ENCODE results near the gene DPP10. TPM values are rescaled to one million over a fixed set of nuclear protein-coding genes. Genes with fewer than 3 reads are reported as not detected.

The DPP10 gene
- total RNA-seq, 2 experiments from 2014 or later: not detected

DNA sequence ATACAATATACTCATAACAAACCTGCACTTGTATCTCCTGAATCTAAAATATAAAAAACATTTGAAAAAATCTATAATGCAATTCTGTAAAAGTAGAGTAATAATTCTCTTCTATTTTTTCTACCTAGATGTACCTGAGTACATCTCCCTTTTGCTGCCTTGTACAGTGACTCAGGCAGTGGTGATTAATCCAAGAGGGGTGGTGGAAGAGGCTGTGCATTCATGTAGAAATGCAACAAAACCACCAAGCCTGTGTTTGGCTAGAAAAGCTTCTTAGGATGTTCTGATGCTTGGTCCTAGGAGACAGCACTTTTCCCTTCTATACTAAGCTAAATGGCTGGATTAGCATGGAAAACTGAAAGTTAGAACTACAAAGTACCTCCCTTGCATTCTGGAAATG lies 245.8 kb downstream of the DPP10 start:
- ChIA-PET CTCF (no interaction called here), POLR2A (no interaction called here)
- H3K4me3 Mint-ChIP-seq: no peak overlapping the region
- H3K27me3 Mint-ChIP-seq: peaks cover 7% of the 10 kb centered on the region
- no peaks in the 10 kb centered on the region for H3K4me1 Mint-ChIP-seq
- peaks cover 6% of the 10 kb centered on the region for H3K9me3 Mint-ChIP-seq (ENCODE audit: low read depth)
- DNase-seq (no peak), ATAC-seq (no peak)
- H3K36me3 Mint-ChIP-seq (ENCODE audit: low read depth): no peaks in the 10 kb centered on the region
- no peak overlapping the region for H3K27ac Mint-ChIP-seq
- intact Hi-C loops (cut with DNase I, micrococcal nuclease): no loop called here

DNA sequence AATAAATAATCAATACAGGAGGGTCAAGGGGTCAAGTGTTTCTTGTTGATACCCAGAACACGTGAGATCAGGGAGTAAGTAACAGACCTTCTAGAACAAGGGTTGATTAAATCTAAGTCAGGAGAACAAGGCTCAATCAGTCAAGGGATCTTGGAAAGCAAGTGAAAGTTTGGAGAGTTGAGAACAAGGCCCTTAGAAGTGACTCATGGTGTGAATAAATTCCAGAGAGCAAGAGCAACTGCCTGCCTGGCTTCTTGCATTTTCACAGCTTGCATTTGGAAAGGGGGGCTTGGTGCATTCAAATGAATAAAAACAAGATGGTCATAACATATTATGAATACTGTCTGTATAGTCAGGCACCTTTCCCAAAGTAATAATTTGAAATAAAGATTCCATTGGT lies 256.1 kb downstream of the DPP10 start:
- CTCF ChIA-PET: no interaction called here
- no peak for DNase-seq
- Mint-ChIP-seq H3K4me3 (no peak overlapping the region), H3K36me3 (ENCODE audit: low read depth) (no peaks in the 10 kb centered on the region), H3K27ac (no peak overlapping the region), H3K27me3 (peaks cover 7% of the 10 kb centered on the region), H3K4me1 (no peaks in the 10 kb centered on the region), H3K9me3 (ENCODE audit: low read depth) (no peaks in the 10 kb centered on the region)
- intact Hi-C loops (cut with DNase I, micrococcal nuclease): no loop called here
- POLR2A ChIA-PET: no interaction called here
- no peak for ATAC-seq

GRCh38 chr2:114699423-114699944 lies 257.0 kb downstream of the DPP10 start:
- H3K27ac Mint-ChIP-seq: no peak overlapping the region
- ATAC-seq: no peak
- no peak overlapping the region for H3K4me3 Mint-ChIP-seq
- H3K9me3 Mint-ChIP-seq (ENCODE audit: low read depth): no peaks in the 10 kb centered on the region
- DNase-seq: no peak
- peaks cover 7% of the 10 kb centered on the region for H3K27me3 Mint-ChIP-seq
- intact Hi-C loops (cut with DNase I, micrococcal nuclease): no loop called here
- ChIA-PET POLR2A (no interaction called here), CTCF (no interaction called here)
- H3K36me3 Mint-ChIP-seq (ENCODE audit: low read depth): no peaks in the 10 kb centered on the region
- H3K4me1 Mint-ChIP-seq: no peaks in the 10 kb centered on the region

DNA sequence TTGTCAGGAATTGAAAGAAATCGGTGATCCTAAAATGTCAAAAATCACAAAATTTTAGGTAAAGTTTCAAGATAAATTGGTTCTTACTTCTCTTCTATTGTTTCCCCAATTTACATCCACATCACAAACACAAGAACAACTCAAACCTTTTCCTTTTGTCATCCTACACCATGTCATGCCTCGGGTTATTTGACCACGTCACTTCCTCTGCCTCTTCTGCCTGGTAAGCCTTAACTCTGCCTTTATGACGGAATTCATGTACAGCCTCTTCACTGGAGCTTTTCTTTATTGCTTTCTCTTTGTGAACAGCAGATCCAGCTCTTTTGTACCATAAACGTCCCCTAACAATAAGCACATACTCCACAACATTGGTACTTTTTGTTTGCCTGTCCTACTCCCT lies 258.0 kb downstream of the DPP10 start:
- H3K27ac Mint-ChIP-seq: no peak overlapping the region
- DNase-seq (no peak), ATAC-seq (no peak)
- ChIA-PET POLR2A (no interaction called here), CTCF (no interaction called here)
- intact Hi-C loops (cut with DNase I, micrococcal nuclease): no loop called here
- H3K4me3 Mint-ChIP-seq: no peak overlapping the region
- H3K36me3 Mint-ChIP-seq (ENCODE audit: low read depth): no peaks in the 10 kb centered on the region
- H3K9me3 Mint-ChIP-seq (ENCODE audit: low read depth): peaks cover 3% of the 10 kb centered on the region
- peaks cover 4% of the 10 kb centered on the region for H3K27me3 Mint-ChIP-seq
- H3K4me1 Mint-ChIP-seq: no peaks in the 10 kb centered on the region

DNA sequence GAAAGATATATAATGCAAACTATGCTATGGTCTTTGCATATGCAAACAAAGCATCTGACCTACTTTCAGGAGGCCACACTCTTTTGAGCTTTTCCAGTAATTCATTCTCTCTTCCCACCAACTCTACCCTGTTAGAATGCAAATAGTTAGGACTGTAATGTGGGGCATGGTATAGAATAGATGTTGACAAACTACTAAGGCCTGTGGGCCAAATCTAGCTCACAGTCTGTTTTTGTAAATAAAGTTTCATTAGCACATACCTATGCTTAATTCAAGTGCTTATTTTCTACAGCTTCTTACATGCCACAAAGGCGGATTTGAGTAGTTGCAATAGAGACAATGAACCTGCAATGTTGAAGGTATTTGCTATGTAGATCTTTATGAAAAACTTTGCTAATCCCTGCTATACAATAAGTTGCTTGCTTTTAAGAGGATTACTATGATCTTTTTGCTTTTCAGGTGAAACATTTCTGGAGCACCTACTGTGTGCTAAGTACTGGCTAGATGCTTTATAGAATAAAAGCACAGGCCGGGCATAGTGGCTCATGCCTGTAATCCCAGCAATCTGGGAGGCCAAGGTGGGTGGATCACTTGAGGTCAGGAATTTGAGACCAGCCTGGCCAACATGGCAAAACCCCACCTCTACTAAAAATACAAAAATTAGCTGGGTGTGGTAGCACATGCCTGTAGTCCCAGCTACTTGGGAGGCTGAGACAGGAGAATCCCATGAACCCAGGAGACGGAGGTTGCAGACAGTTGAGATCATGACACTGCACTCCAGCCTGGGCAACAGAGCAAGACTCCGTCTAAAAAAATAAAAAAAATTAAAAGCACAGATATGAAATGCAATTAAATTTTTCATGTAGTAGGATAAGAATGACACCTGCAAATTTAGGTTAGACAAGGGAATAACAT lies 267.8 kb downstream of the DPP10 start:
- Mint-ChIP-seq H3K4me1 (no peaks in the 10 kb centered on the region), H3K27me3 (no peaks in the 10 kb centered on the region), H3K36me3 (ENCODE audit: low read depth) (no peaks in the 10 kb centered on the region), H3K4me3 (no peak overlapping the region), H3K27ac (no peak overlapping the region), H3K9me3 (ENCODE audit: low read depth) (no peaks in the 10 kb centered on the region)
- intact Hi-C loops (cut with DNase I, micrococcal nuclease): no loop called here
- DNase-seq: no peak
- POLR2A ChIA-PET: no interaction called here
- no peak for ATAC-seq
- CTCF ChIA-PET: no interaction called here

DNA sequence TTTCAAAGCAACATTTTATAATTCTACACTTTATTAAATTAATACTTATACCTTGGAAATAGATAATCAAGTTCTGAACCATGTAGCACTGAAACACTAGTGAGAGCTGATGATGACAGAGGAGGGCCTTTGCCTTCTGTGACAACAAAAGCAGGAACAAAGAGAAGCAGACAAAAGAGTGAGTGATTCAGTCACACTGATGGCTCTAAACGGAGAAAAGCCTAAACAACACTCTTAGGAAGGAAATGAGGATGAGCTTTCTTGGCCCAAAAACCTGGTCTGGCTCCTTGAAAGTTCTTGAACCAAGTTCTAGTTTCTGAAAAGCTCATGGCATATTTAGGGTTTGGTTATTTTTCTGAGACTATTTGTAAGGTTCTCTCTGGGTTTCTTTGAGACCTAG lies 271.9 kb downstream of the DPP10 start:
- CTCF ChIA-PET: no interaction called here
- no peaks in the 10 kb centered on the region for H3K4me1 Mint-ChIP-seq
- H3K9me3 Mint-ChIP-seq (ENCODE audit: low read depth): no peaks in the 10 kb centered on the region
- DNase-seq (no peak), ATAC-seq (no peak)
- no peaks in the 10 kb centered on the region for H3K27me3 Mint-ChIP-seq
- H3K36me3 Mint-ChIP-seq (ENCODE audit: low read depth): no peaks in the 10 kb centered on the region
- intact Hi-C loops (cut with DNase I, micrococcal nuclease): no loop called here
- H3K4me3 Mint-ChIP-seq: no peak overlapping the region
- no peak overlapping the region for H3K27ac Mint-ChIP-seq
- POLR2A ChIA-PET: no interaction called here

DNA sequence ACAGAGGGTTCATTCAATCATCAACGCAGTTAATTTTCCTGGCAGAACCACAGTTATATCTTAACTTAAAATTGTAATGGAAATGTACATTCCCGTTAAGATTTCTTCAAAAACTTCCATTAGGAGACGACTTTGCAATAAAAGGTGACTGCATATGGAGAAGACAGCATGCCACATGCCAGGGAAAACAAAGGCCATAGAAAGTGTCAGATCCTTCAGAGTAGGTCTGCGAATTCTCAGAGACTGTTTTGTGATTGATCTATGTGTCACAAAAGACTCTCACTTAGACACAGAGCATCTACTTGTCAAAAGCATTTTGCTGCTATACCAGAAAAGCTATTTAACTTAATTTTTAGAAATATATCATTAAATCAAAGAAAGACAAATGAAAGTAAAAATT lies 274.6 kb downstream of the DPP10 start:
- intact Hi-C loops (cut with DNase I, micrococcal nuclease): no loop called here
- H3K4me3 Mint-ChIP-seq: no peak overlapping the region
- no peaks in the 10 kb centered on the region for H3K36me3 Mint-ChIP-seq (ENCODE audit: low read depth)
- no peaks in the 10 kb centered on the region for H3K9me3 Mint-ChIP-seq (ENCODE audit: low read depth)
- DNase-seq (no peak), ATAC-seq (no peak)
- no peaks in the 10 kb centered on the region for H3K4me1 Mint-ChIP-seq
- CTCF ChIA-PET: no interaction called here
- POLR2A ChIA-PET: no interaction called here
- no peak overlapping the region for H3K27ac Mint-ChIP-seq
- H3K27me3 Mint-ChIP-seq: no peaks in the 10 kb centered on the region

DNA sequence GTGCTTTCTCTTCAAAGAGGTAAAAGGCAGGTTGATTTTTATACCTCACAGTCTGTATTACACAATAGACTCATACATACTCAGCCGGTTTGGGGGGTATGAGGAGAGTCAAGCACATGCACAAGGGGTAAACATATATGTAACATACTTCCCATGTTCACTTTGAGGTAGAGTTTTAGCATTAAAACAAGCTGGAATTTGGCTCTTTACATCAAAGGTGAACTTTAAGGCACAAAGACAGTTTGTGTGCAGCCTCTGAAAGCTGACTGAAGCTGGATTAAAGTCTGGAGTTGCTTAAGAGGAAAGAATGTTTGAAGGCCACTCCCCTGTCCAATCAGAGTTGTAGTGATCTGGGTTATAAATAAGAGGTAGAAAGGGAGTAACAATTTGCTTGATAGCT lies 282.0 kb downstream of the DPP10 start:
- intact Hi-C loops (cut with DNase I, micrococcal nuclease): no loop called here

DNA sequence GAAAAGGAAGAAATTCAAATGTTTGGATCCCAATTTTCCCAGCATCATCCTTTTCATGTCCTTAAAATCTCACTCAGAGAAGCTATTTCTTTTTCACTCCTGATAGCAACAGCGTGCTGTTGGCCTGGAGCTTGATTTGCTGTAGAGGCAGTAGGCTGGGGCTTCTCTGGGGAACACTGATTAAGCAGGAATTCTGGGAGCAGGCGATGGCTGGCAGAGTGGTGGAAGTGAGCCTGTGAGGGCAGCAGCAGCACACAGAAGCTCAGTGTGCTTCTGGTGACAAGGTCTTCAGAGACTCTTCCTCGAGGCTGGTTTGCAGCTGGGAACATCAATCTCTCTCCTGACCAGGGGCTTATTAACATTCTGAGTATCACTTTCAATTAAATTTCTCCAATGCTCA lies 284.6 kb downstream of the DPP10 start:
- ChIA-PET CTCF (no interaction called here), POLR2A (no interaction called here)
- Mint-ChIP-seq H3K36me3 (ENCODE audit: low read depth) (no peaks in the 10 kb centered on the region), H3K4me1 (no peaks in the 10 kb centered on the region), H3K9me3 (ENCODE audit: low read depth) (no peaks in the 10 kb centered on the region), H3K4me3 (no peak overlapping the region), H3K27ac (no peak overlapping the region), H3K27me3 (no peaks in the 10 kb centered on the region)
- ATAC-seq: no peak
- intact Hi-C loops (cut with DNase I, micrococcal nuclease): no loop called here
- DNase-seq: no peak

More for the DNA sequence above, 282.0 kb downstream of the DPP10 start:
- POLR2A ChIA-PET: no interaction called here
- H3K4me1 Mint-ChIP-seq: no peaks in the 10 kb centered on the region
- no peak overlapping the region for H3K27ac Mint-ChIP-seq
- H3K4me3 Mint-ChIP-seq: no peak overlapping the region
- H3K36me3 Mint-ChIP-seq (ENCODE audit: low read depth): no peaks in the 10 kb centered on the region
- no peaks in the 10 kb centered on the region for H3K27me3 Mint-ChIP-seq
- H3K9me3 Mint-ChIP-seq (ENCODE audit: low read depth): no peaks in the 10 kb centered on the region
- CTCF ChIA-PET: no interaction called here
- no peak for DNase-seq
- ATAC-seq: no peak

- DNase-seq (no peak), ATAC-seq (no peak)
- ChIA-PET POLR2A (no interaction called here), CTCF (no interaction called here)
- Mint-ChIP-seq H3K27ac (no peak overlapping the region), H3K4me1 (no peaks in the 10 kb centered on the region), H3K27me3 (no peaks in the 10 kb centered on the region), H3K9me3 (ENCODE audit: low read depth) (no peaks in the 10 kb centered on the region), H3K4me3 (no peak overlapping the region), H3K36me3 (ENCODE audit: low read depth) (no peaks in the 10 kb centered on the region)
- intact Hi-C loops (cut with DNase I, micrococcal nuclease): no loop called here
These were observed 285.9 kb downstream of the DPP10 start for GRCh38 chr2:114728372-114728771.

- CTCF ChIA-PET: no interaction called here
- intact Hi-C loops (cut with DNase I, micrococcal nuclease): no loop called here
- POLR2A ChIA-PET: no interaction called here
- Mint-ChIP-seq H3K9me3 (ENCODE audit: low read depth) (no peaks in the 10 kb centered on the region), H3K4me3 (no peak overlapping the region), H3K27me3 (no peaks in the 10 kb centered on the region), H3K36me3 (ENCODE audit: low read depth) (no peaks in the 10 kb centered on the region), H3K27ac (no peak overlapping the region), H3K4me1 (no peaks in the 10 kb centered on the region)
- ATAC-seq: no peak
- no peak for DNase-seq
These were observed 286.6 kb downstream of the DPP10 start for GRCh38 chr2:114729026-114729425.

DNA sequence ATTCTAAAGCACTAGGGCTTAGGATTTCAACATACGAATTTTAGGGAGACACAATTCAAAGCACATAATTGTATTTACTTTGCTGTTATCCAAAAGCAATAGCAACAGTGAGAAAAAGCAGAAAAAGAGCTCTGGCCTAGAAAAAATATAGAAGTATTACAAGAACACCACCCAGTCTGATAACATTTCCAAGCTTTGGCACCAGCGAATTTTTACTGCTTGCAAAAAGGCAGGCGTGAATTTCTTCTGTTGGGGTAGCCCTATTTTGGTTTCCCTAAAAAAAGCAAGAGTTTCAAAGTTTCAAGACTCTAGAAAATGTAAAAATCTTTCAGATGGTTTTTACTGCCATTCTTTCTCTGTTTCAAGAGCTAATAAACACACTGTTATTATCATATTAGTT lies 292.7 kb downstream of the DPP10 start:
- ChIA-PET CTCF (no interaction called here), POLR2A (no interaction called here)
- H3K9me3 Mint-ChIP-seq (ENCODE audit: low read depth): no peaks in the 10 kb centered on the region
- H3K4me3 Mint-ChIP-seq: no peak overlapping the region
- no peaks in the 10 kb centered on the region for H3K4me1 Mint-ChIP-seq
- no peak for DNase-seq
- no peaks in the 10 kb centered on the region for H3K27me3 Mint-ChIP-seq
- H3K27ac Mint-ChIP-seq: no peak overlapping the region
- H3K36me3 Mint-ChIP-seq (ENCODE audit: low read depth): no peaks in the 10 kb centered on the region
- ATAC-seq: no peak
- intact Hi-C loops (cut with DNase I, micrococcal nuclease): no loop called here
